ENCODE data around the gene TENM4.

Gene TENM4

GRCh38 chr11:79244241-79244772 is 196.5 kb downstream of the TENM4 start:
- Histone ChIP-seq H3K9me3 (no peaks in the 10 kb centered on the region), H3K4me3 (no peak overlapping the region), H3K27ac (peak overlapping the region; percentile 78), H3K27me3 (no peaks in the 10 kb centered on the region), H3K4me1 (peaks cover 0 to 48% (median 26%) of the 10 kb centered on the region in 4 donors), H3K36me3 (no peaks in the 10 kb centered on the region)
- intact Hi-C loops (cut with DNase I; ENCODE audit: low total_unique reads), result loop anchor here (10.0 kb wide), 1 partner anchor 190 kb away; no protein-coding TSS in a partner anchor
- no peak for TF ChIP-seq CTCF (IDR thresholded peaks at IDR 0.05)
- peak in 1 of 2 donors; percentile 39 for DNase-seq

- H3K4me1 ChIP-seq, result peaks cover 0 to 48% (median 26%) of the 10 kb centered on the region in 4 donors
- H3K27ac ChIP-seq, result peak overlapping the region; percentile 78
- H3K4me3 ChIP-seq, result no peak overlapping the region
- TF ChIP-seq CTCF (IDR thresholded peaks at IDR 0.05), result no peak
- H3K27me3 ChIP-seq, result no peaks in the 10 kb centered on the region
- no peak for DNase-seq
- H3K36me3 ChIP-seq, result no peaks in the 10 kb centered on the region
- intact Hi-C loops (cut with DNase I; ENCODE audit: low total_unique reads), result loop anchor here (10.0 kb wide), 1 partner anchor 191 kb away; no protein-coding TSS in a partner anchor
- H3K9me3 ChIP-seq, result no peaks in the 10 kb centered on the region
These were observed 197.2 kb downstream of the TENM4 start for GRCh38 chr11:79243422-79244210.

GRCh38 chr11:79242616-79243015 is 198.2 kb downstream of the TENM4 start:
- H3K36me3 ChIP-seq, result no peaks in the 10 kb centered on the region
- no peaks in the 10 kb centered on the region for H3K9me3 ChIP-seq
- TF ChIP-seq CTCF (IDR thresholded peaks at IDR 0.05), result no peak
- intact Hi-C loops (cut with DNase I; ENCODE audit: low total_unique reads), result loop anchor here (10.0 kb wide), 1 partner anchor 192 kb away; no protein-coding TSS in a partner anchor
- H3K4me3 ChIP-seq, result no peak overlapping the region
- peaks cover 0 to 57% (median 32%) of the 10 kb centered on the region in 4 donors for H3K4me1 ChIP-seq
- no peak for DNase-seq
- peak overlapping the region; percentile 78 for H3K27ac ChIP-seq
- no peaks in the 10 kb centered on the region for H3K27me3 ChIP-seq

GRCh38 chr11:79241852-79242241 is 199.0 kb downstream of the TENM4 start:
- intact Hi-C loops (cut with DNase I; ENCODE audit: low total_unique reads), result loop anchor here (10.0 kb wide), 1 partner anchor 193 kb away; no protein-coding TSS in a partner anchor
- H3K9me3 ChIP-seq, result no peaks in the 10 kb centered on the region
- H3K4me3 ChIP-seq, result no peak overlapping the region
- no peak for TF ChIP-seq CTCF (IDR thresholded peaks at IDR 0.05)
- DNase-seq, result no peak
- peak overlapping the region in 1 of 2 donors; percentile 78 for H3K27ac ChIP-seq
- no peaks in the 10 kb centered on the region for H3K36me3 ChIP-seq
- H3K4me1 ChIP-seq, result peaks cover 0 to 61% (median 40%) of the 10 kb centered on the region in 4 donors
- no peaks in the 10 kb centered on the region for H3K27me3 ChIP-seq

- Histone ChIP-seq H3K27me3 (no peaks in the 10 kb centered on the region), H3K36me3 (no peaks in the 10 kb centered on the region), H3K4me3 (no peak overlapping the region), H3K9me3 (no peaks in the 10 kb centered on the region), H3K27ac (peak overlapping the region in 1 of 2 donors; percentile 78), H3K4me1 (peaks cover 0 to 60% (median 43%) of the 10 kb centered on the region in 4 donors)
- intact Hi-C loops (cut with DNase I; ENCODE audit: low total_unique reads), result loop anchor here (10.0 kb wide), 1 partner anchor 193 kb away; no protein-coding TSS in a partner anchor
- no peak for TF ChIP-seq CTCF (IDR thresholded peaks at IDR 0.05)
- no peak for DNase-seq
These were observed 199.5 kb downstream of the TENM4 start for GRCh38 chr11:79241205-79241851.
